Activated B cell treated with CpG ODN at 0.5 μM for 24 hours (primary cell): ENCODE data around the gene PHTF2. TPM values are rescaled to one million over a fixed set of nuclear protein-coding genes. Genes with fewer than 3 reads are reported as not detected.

ENCODE experiments used
- ATAC-seq: fragments of 200-7000 bp; cut with Tn5 transposase; one replicate; pipeline ENCODE4 v1.10.0; 2021; ENCODE audit warnings: low read depth, mild to moderate bottlenecking, moderate library complexity
- CTCF ChIA-PET: fragments of 350-600 bp; sonication (Branson Sonifier 250); formaldehyde crosslinking; loops from one replicate; lab custom pipeline; 2021; ENCODE audit warnings: antibody characterized with exemption; lab: Charles Lee
- POLR2A ChIA-PET: fragments of 350-600 bp; sonication (Branson Sonifier 250); formaldehyde crosslinking; loops from one replicate; lab custom pipeline; 2021; ENCODE audit warnings: antibody characterized with exemption; lab: Charles Lee
- DNase-seq: peaks from one replicate; pipeline ENCODE4 v3.0.0; 2022
- H3K27ac Mint-ChIP-seq: one replicate; pipeline ENCODE4 v1.8.0; 2020; ENCODE audit warnings: mixed read lengths
- H3K27me3 Mint-ChIP-seq: one replicate; pipeline ENCODE4 v1.8.0; 2021; ENCODE audit warnings: mixed read lengths
- H3K36me3 Mint-ChIP-seq: one replicate; pipeline ENCODE4 v1.8.0; 2021; ENCODE audit warnings: low read depth, mixed read lengths
- H3K4me1 Mint-ChIP-seq: one replicate; pipeline ENCODE4 v1.8.0; 2021; ENCODE audit warnings: mixed read lengths
- H3K4me3 Mint-ChIP-seq: one replicate; pipeline ENCODE4 v1.8.0; 2020; ENCODE audit warnings: mild to moderate bottlenecking, mixed read lengths
- H3K9me3 Mint-ChIP-seq: one replicate; pipeline ENCODE4 v1.8.0; 2020; ENCODE audit warnings: mixed read lengths
- intact Hi-C: fragments of 100-400 bp; cut with micrococcal nuclease; formaldehyde crosslinking; loops from one replicate; pipeline ENCODE4 v1.15.1; 2024
- total RNA-seq: library from RNA; stranded (reverse); gene quantifications from 2 replicates; pipeline ENCODE4 v1.2.3, GENCODE V29; 2022
- TF ChIP-seq, protein P1 (sequence below): fragments of 200-600 bp; IDR thresholded peaks from one replicate; pipeline ENCODE4 v1.8.0; 2022; ENCODE audit warnings: antibody characterized with exemption, mild to moderate bottlenecking

The PHTF2 gene
- total RNA-seq, 1 donor from 2014 or later: 38.9 TPM

DNA sequence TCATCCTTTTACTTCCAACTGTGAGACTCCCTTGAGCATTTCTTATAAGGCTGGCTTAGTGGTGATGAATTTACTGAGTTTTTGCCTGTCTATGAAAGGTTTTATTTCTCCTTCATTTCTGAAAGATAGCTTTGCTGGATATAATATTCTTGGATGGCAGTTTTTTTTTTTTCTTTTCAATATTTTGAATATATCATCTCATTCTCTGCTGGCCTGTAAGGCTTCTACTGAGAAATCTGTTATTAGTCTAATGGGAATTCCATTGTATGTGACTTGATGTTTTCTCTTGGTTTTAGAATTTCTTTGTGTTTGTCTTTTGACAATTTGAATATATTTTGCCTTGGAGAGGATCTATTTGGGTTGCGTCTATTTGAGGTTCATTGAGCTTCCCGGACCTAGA lies 22.4 kb downstream of the PHTF2 start:
- H3K4me1 Mint-ChIP-seq: peaks cover 70% of the 10 kb centered on the region
- H3K4me3 Mint-ChIP-seq: no peak overlapping the region
- H3K36me3 Mint-ChIP-seq: peaks cover 77% of the 10 kb centered on the region

DNA sequence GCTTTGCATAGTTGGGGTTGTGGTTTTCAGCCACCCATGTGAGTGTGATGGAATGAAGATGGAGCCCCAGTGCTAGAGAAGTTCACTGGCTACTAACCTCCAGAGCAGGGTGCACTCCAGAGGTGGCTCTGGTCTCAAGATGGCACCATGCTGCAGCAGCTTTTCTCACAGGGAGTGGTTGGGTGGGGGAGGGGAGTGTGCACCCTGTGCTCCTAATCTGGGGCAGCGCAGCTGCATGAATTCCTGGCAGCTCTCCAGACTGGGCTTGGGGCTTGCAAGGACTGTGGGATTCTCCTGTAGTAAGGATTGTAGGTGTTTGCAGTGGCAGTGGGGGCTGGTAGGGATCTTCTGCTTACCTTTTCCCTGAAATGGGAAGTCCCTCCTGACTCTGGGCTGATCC lies 23.7 kb downstream of the PHTF2 start:
- Mint-ChIP-seq H3K9me3 (peaks cover 38% of the 10 kb centered on the region), H3K36me3 (peaks cover 74% of the 10 kb centered on the region), H3K4me1 (peaks cover 74% of the 10 kb centered on the region), H3K4me3 (no peak overlapping the region), H3K27ac (peak overlapping the region; percentile 73), H3K27me3 (no peaks in the 10 kb centered on the region)
- ChIA-PET POLR2A (interaction anchor here (0.7 to 1.4 kb wide), 4 partner anchors 10 to 265 kb away, joined by 3 to 4 read pairs (median 3); no protein-coding TSS in a partner anchor), CTCF (no interaction called here)
- intact Hi-C loops: no loop called here
- ATAC-seq (no peak), DNase-seq (no peak)
- TF ChIP-seq, protein P1, sequence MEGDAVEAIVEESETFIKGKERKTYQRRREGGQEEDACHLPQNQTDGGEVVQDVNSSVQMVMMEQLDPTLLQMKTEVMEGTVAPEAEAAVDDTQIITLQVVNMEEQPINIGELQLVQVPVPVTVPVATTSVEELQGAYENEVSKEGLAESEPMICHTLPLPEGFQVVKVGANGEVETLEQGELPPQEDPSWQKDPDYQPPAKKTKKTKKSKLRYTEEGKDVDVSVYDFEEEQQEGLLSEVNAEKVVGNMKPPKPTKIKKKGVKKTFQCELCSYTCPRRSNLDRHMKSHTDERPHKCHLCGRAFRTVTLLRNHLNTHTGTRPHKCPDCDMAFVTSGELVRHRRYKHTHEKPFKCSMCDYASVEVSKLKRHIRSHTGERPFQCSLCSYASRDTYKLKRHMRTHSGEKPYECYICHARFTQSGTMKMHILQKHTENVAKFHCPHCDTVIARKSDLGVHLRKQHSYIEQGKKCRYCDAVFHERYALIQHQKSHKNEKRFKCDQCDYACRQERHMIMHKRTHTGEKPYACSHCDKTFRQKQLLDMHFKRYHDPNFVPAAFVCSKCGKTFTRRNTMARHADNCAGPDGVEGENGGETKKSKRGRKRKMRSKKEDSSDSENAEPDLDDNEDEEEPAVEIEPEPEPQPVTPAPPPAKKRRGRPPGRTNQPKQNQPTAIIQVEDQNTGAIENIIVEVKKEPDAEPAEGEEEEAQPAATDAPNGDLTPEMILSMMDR: no peak

More for the DNA sequence above, 22.4 kb downstream of the PHTF2 start:
- ChIA-PET POLR2A (interaction anchor here (0.6 kb wide), 2 partner anchors 24 to 388 kb away, joined by 4 to 6 read pairs; no protein-coding TSS in a partner anchor), CTCF (no interaction called here)
- TF ChIP-seq, protein P1: no peak
- Mint-ChIP-seq H3K9me3 (peaks cover 38% of the 10 kb centered on the region), H3K27ac (peak overlapping the region; percentile 73), H3K27me3 (no peaks in the 10 kb centered on the region)
- intact Hi-C loops: no loop called here
- no peak for DNase-seq
- ATAC-seq: no peak

DNA sequence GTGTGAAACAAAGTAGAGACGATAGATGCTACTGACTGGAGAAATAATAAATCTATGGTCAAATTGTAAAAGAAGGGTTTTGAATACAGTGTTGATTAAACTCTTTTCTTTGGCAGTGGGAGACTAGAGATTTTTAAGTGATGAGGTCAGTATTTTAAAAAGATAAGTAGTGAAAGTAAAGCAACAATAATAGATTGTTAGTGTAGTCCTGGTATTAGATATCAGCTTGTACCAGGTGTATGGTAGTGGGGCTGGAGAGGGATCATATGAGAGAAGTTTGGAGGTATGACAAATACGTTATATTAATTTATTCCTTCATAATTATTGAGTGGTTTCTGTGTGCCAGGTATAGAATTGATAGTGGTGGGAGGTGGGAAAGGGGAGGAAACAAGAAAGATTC lies 25.2 kb downstream of the PHTF2 start:
- TF ChIP-seq, protein P1: no peak
- ATAC-seq (peak; percentile 35), DNase-seq (no peak)
- peaks cover 59% of the 10 kb centered on the region for H3K36me3 Mint-ChIP-seq
- H3K4me3 Mint-ChIP-seq: peak overlapping the region; percentile 83
- H3K27me3 Mint-ChIP-seq: no peaks in the 10 kb centered on the region
- H3K9me3 Mint-ChIP-seq: peaks cover 32% of the 10 kb centered on the region
- H3K4me1 Mint-ChIP-seq: peaks cover 81% of the 10 kb centered on the region
- POLR2A ChIA-PET: interaction anchor here (0.7 to 3.4 kb wide), 11 partner anchors 10 to 121 kb away, joined by 3 to 29 read pairs (median 5); partner anchors contain the start of genes PHTF2 and TMEM60
- CTCF ChIA-PET: interaction anchor here (0.8 to 1.0 kb wide), 2 partner anchors 20 to 24 kb away, joined by 3 to 4 read pairs; no protein-coding TSS in a partner anchor
- intact Hi-C loops: loop anchor here (1.0 to 2.0 kb wide), 6 partner anchors 10 to 83 kb away; partner anchors contain the start of genes PHTF2 and TMEM60
- H3K27ac Mint-ChIP-seq: peak overlapping the region; percentile 97

DNA sequence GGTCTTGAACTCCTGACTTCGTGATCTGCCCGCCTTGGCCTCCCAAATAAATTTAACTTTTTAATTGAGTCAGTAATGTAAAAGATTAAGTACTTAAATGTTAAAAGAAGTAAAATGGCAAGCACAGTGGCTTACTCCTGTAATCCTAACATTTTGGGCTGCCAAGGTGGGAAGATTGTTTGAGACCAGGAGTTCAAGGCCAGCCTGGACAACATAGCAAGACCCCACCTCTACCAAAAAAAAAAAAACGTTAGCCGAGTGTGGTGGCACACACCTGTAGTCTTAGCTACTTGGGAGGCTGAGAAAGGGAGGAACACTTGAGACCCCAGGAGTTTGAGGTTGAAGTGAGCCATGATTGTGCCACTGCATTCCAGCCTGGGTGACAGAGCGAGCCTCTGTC lies 26.1 kb downstream of the PHTF2 start:
- Mint-ChIP-seq H3K27me3 (no peaks in the 10 kb centered on the region), H3K36me3 (peaks cover 52% of the 10 kb centered on the region), H3K4me3 (peak overlapping the region; percentile 15), H3K27ac (peak overlapping the region; percentile 97), H3K9me3 (peaks cover 26% of the 10 kb centered on the region), H3K4me1 (peaks cover 80% of the 10 kb centered on the region)
- CTCF ChIA-PET: interaction anchor here (0.8 to 1.0 kb wide), 2 partner anchors 21 to 25 kb away, joined by 3 to 4 read pairs; no protein-coding TSS in a partner anchor
- ATAC-seq (no peak), DNase-seq (no peak)
- intact Hi-C loops: loop anchor here (1.0 to 2.0 kb wide), 6 partner anchors 9 to 82 kb away; partner anchors contain the start of genes PHTF2 and TMEM60
- TF ChIP-seq, protein P1: no peak
- POLR2A ChIA-PET: interaction anchor here (0.5 to 3.4 kb wide), 11 partner anchors 10 to 122 kb away, joined by 3 to 29 read pairs (median 5); partner anchors contain the start of genes PHTF2 and TMEM60

DNA sequence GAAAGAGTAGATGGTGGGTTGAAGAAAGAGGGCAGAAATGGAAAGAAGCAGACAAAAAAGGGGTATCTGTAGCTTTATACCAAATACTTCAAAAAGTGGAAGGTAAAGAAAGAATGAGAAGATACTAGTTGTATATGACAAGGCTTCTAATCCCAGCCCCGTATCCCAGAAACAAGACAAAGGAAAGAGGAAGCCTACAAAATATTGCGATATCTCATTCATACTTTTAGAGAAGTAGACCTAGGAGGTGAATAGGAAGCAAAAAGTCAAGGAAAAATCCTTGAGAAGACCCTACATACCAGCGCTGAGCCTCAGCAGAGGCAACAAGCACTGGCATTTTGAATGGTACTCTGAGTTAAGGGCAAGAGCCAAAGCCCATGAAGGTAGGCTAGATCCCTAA lies 26.6 kb downstream of the PHTF2 start:
- DNase-seq (no peak), ATAC-seq (no peak)
- Mint-ChIP-seq H3K4me3 (peak overlapping the region; percentile 15), H3K27ac (peak overlapping the region; percentile 73), H3K36me3 (peaks cover 47% of the 10 kb centered on the region), H3K4me1 (peaks cover 82% of the 10 kb centered on the region), H3K27me3 (no peaks in the 10 kb centered on the region), H3K9me3 (peaks cover 26% of the 10 kb centered on the region)
- CTCF ChIA-PET: no interaction called here
- POLR2A ChIA-PET: interaction anchor here (1.2 to 3.4 kb wide), 4 partner anchors 9 to 26 kb away, joined by 16 to 29 read pairs (median 18); partner anchors contain the start of genes PHTF2 and TMEM60
- TF ChIP-seq, protein P1: no peak
- intact Hi-C loops: loop anchor here (2.0 kb wide), 1 partner anchor 14 kb away; no protein-coding TSS in a partner anchor
